IMR-90 (cell line): ENCODE measurements around the gene WDR6. TPM values are rescaled to one million over a fixed set of nuclear protein-coding genes. Genes with fewer than 3 reads are reported as not detected.
A peak's percentile ranks its signal among the peaks of the same experiment; 100 is the strongest.

Experiments used
- ATAC-seq: fragments of 200-7000 bp; cut with Tn5 transposase; 2 replicates; pipeline ENCODE4 v1.9.1; 2020; ENCODE audit warnings: low read depth, mild to moderate bottlenecking, moderate library complexity
- BruUV-seq: library from RNA; stranded (reverse); fragments of 400-500 nt; replicated peaks from 2 replicates; lab custom pipeline; 2021; lab: Mats Ljungman, UMichigan
- CTCF ChIA-PET: fragments of 300-600 bp; formaldehyde crosslinking; extraction: SDS; loops from one replicate; lab custom pipeline; 2021; ENCODE audit warnings: antibody characterized with exemption; lab: Yijun Ruan, JAX
- POLR2A ChIA-PET: fragments of 300-600 bp; sonication (Branson Sonifier 250); formaldehyde crosslinking; loops from one replicate; lab custom pipeline; 2022; ENCODE audit warnings: antibody characterized with exemption; ENCODE audit not compliant: unreplicated experiment; lab: Charles Lee
- DNase-seq: peaks from one replicate; pipeline ENCODE4 v3.0.0; 2013
- H2AFZ ChIP-seq: replicated peaks from 2 replicates; pipeline ENCODE3; 2013; ENCODE audit warnings: low read length, mild to moderate bottlenecking; ENCODE audit not compliant: poor library complexity
- H2AK5ac ChIP-seq: 2 replicates; pipeline ENCODE4 v1.6.1; 2013; ENCODE audit warnings: low read depth, low read length, inconsistent platforms
- H2AK9ac ChIP-seq: replicated peaks from 2 replicates; pipeline ENCODE3; 2013; ENCODE audit warnings: mild to moderate bottlenecking, low read depth, low read length, moderate library complexity; ENCODE audit not compliant: poor library complexity
- H2BK120ac ChIP-seq: 2 replicates; pipeline ENCODE4 v1.6.1; 2013; ENCODE audit warnings: low read depth, low read length, inconsistent platforms
- H2BK15ac ChIP-seq: 3 replicates; pipeline ENCODE4 v1.6.1; 2013; ENCODE audit warnings: low read depth, low read length, inconsistent platforms
- H2BK20ac ChIP-seq: 2 replicates; pipeline ENCODE4 v1.6.1; 2013; ENCODE audit warnings: low read depth, mild to moderate bottlenecking, inconsistent platforms, low read length, moderate library complexity
- H2BK5ac ChIP-seq: 2 replicates; pipeline ENCODE4 v1.6.1; 2013; ENCODE audit warnings: mild to moderate bottlenecking, low read depth, low read length, inconsistent platforms; ENCODE audit not compliant: poor library complexity, severe bottlenecking
- H3K14ac ChIP-seq: replicated peaks from 2 replicates; pipeline ENCODE4 v1.6.1; 2013; ENCODE audit warnings: low read depth, low read length, inconsistent platforms
- H3K18ac ChIP-seq: 2 replicates; pipeline ENCODE4 v1.6.1; 2013; ENCODE audit warnings: low read depth, low read length, control low read depth
- H3K23ac ChIP-seq: 2 replicates; pipeline ENCODE4 v1.6.1; 2013; ENCODE audit warnings: low read depth, low read length, inconsistent platforms
- H3K27ac ChIP-seq: 2 replicates; pipeline ENCODE4 v1.5.1; 2013; ENCODE audit warnings: mild to moderate bottlenecking, control low read depth, low read length; ENCODE audit not compliant: insufficient read depth
- H3K27me3 ChIP-seq: 2 replicates; pipeline ENCODE4 v1.6.1; 2013; ENCODE audit warnings: low read length; ENCODE audit not compliant: control insufficient read depth, insufficient read depth
- H3K36me3 ChIP-seq: 2 replicates; pipeline ENCODE4 v1.6.1; 2013; ENCODE audit warnings: low read length, mixed read lengths; ENCODE audit not compliant: control insufficient read depth, insufficient read depth
- H3K4ac ChIP-seq: 2 replicates; pipeline ENCODE4 v1.6.1; 2013; ENCODE audit warnings: low read depth, low read length, inconsistent platforms
- H3K4me1 ChIP-seq: 2 replicates; pipeline ENCODE4 v1.6.1; 2013; ENCODE audit warnings: low read length, mixed read lengths; ENCODE audit not compliant: control insufficient read depth, insufficient read depth
- H3K4me2 ChIP-seq: 2 replicates; pipeline ENCODE4 v1.6.1; 2013; ENCODE audit warnings: low read depth, mild to moderate bottlenecking, control low read depth, low read length, moderate library complexity
- H3K4me3 ChIP-seq: 2 replicates; pipeline ENCODE4 v1.5.1; 2013; ENCODE audit warnings: low read depth, mild to moderate bottlenecking, control low read depth, low read length, moderate library complexity; ENCODE audit not compliant: insufficient read depth
- H3K56ac ChIP-seq: 2 replicates; pipeline ENCODE4 v1.6.1; 2013; ENCODE audit warnings: low read length, inconsistent platforms; ENCODE audit not compliant: insufficient read depth; ENCODE audit errors: extremely low read depth
- H3K79me1 ChIP-seq, 2 experiments: 2 replicates each; pipeline ENCODE4 v1.6.1; 2013; ENCODE audit warnings: low read length in 2 of 2, inconsistent platforms in 1 of 2, low read depth in 1 of 2
- H3K9ac ChIP-seq: 2 replicates; pipeline ENCODE4 v1.6.1; 2013; ENCODE audit warnings: low read depth, low read length, control low read depth
- H3K9me1 ChIP-seq: 2 replicates; pipeline ENCODE4 v1.6.1; 2013; ENCODE audit warnings: low read length, inconsistent platforms; ENCODE audit not compliant: insufficient read depth
- H3K9me3 ChIP-seq: 2 replicates; pipeline ENCODE4 v1.6.1; 2013; ENCODE audit warnings: low read length; ENCODE audit not compliant: control insufficient read depth, insufficient read depth
- H4K20me1 ChIP-seq: 2 replicates; pipeline ENCODE4 v1.6.1; 2013; ENCODE audit warnings: low read length, inconsistent platforms; ENCODE audit not compliant: insufficient read depth
- H4K5ac ChIP-seq: 2 replicates; pipeline ENCODE4 v1.6.1; 2013; ENCODE audit warnings: mild to moderate bottlenecking, low read depth, low read length, control low read depth
- H4K8ac ChIP-seq, 2 experiments: 2 replicates each; pipeline ENCODE4 v1.6.1; 2013; ENCODE audit warnings: low read depth in 2 of 2, low read length in 2 of 2, control low read depth in 1 of 2, inconsistent platforms in 1 of 2
- H4K91ac ChIP-seq: 2 replicates; pipeline ENCODE4 v1.6.1; 2013; ENCODE audit warnings: low read depth, low read length, inconsistent platforms; ENCODE audit not compliant: insufficient read depth
- CEBPB ChIP-seq: IDR thresholded peaks from 2 replicates; pipeline ENCODE4 v1.6.1; 2012; ENCODE audit warnings: low read depth, low read length, improper control_type of control experiment
- WGBS, 2 experiments: methylation state at CpG; one replicate each; pipeline versions ENCODE4 v1.1.5 to v1.1.7; 2013; ENCODE audit warnings: missing lambda C conversion rate in 2 of 2; ENCODE audit not compliant: insufficient read length in 1 of 2; ENCODE audit errors: extremely low coverage in 2 of 2; 5-methylcytosine and 5-hydroxymethylcytosine counted together
- dilution Hi-C: fragments of 300-500 bp; cut with HindIII; formaldehyde crosslinking; loops from one replicate; pipeline ENCODE4 v1.14.3; 2018; ENCODE audit warnings: low sequenced_read_pairs; ENCODE audit not compliant: unreplicated experiment
- in situ Hi-C: fragments of 300-500 bp; cut with MboI; formaldehyde crosslinking; loops from 3 replicates; pipeline ENCODE4 v1.14.3; 2019; ENCODE audit warnings: low sequenced_read_pairs, inconsistent platforms, mixed read lengths
- intact Hi-C: fragments of 100-400 bp; cut with micrococcal nuclease; formaldehyde crosslinking; loops from 2 replicates; pipeline ENCODE4 v1.10.0; 2022
- polyA plus RNA-seq, 3 experiments: library from polyadenylated mRNA; depleted of rRNA; stranded (reverse); fragments of >200 nt; gene quantifications; 2 replicates each; pipeline ENCODE4 v1.2.3, GENCODE V29; 2012; ENCODE audit warnings: low replicate concordance in 1 of 3
- total RNA-seq: library from RNA; depleted of rRNA; stranded (reverse); fragments of >200 nt; gene quantifications from 2 replicates; pipeline ENCODE4 v1.2.3, GENCODE V29; 2012
- TF ChIP-seq, protein P1 (sequence below): fragments of 150-350 bp; IDR thresholded peaks from 2 replicates; pipeline ENCODE4 v1.6.1; 2016; ENCODE audit warnings: low read depth, mild to moderate bottlenecking, low read length, moderate library complexity, borderline replicate concordance

WDR6 gene
- total and polyA plus RNA-seq, 2 of the 4 experiments (the other 2 are of a cell fraction): 60.9 to 160 TPM

DNA sequence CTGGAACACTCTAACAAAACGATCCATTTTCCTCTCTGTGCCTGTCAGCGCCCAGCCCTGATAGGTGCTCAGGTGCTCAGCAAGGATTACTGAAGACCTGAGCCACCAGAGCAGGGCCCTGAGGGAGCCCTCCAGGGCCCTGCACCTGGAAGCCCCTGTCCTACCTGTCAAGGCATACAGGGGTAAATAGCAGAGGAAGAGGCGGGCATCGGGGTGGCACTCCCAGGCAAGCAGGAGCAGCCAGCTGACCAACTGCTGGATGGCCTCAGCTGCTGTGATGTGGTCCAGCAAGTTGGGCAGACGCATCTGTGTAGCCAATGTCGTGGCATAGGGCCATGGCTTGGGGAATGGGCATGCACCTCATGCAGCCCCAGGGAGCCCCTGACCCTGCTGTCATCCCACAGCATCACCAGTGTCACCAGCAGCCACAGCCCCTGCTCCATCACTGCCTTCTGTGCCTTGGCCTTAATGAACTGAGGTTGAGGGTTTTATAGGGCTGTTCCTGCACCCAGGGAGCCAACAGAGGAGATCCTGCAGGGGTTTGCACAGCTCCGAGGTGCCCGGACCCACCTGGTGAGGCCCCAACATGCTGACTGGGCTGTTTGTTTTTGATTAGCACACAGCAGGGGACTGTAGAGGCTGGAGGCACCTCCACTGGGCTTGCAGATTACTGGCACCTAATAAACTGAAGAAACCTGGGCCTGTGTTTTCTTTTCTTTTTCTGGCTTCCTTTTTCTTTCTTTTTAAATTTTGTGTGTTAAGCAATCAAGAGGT is 7.9 kb upstream of the WDR6 start (continued):
- TF ChIP-seq, protein P1, sequence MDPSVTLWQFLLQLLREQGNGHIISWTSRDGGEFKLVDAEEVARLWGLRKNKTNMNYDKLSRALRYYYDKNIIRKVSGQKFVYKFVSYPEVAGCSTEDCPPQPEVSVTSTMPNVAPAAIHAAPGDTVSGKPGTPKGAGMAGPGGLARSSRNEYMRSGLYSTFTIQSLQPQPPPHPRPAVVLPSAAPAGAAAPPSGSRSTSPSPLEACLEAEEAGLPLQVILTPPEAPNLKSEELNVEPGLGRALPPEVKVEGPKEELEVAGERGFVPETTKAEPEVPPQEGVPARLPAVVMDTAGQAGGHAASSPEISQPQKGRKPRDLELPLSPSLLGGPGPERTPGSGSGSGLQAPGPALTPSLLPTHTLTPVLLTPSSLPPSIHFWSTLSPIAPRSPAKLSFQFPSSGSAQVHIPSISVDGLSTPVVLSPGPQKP: no peak

DNA sequence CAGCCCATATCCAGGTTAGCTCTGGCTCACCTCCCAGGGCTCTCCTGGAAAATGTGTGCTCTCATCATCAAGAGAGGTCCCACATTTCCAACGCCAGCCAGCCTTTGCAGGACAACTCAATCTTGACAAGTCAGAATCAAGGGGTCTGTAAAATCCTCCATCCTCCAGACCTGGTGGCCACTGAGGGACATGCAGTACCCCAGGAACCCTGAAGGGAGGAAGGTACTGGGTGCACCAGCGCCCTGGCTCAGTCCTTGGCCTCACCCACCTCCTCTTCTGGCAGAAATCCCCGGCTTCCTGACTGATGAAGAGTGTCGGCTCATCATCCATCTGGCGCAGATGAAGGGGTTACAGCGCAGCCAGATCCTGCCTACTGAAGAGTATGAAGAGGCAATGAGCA is 6.0 kb upstream of the WDR6 start:
- no peak overlapping the region for H2BK5ac ChIP-seq
- H3K27me3 ChIP-seq: no peaks in the 10 kb centered on the region
- dilution Hi-C loops (no loop called here), intact Hi-C loops (no loop called here), in situ Hi-C loops (no loop called here)
- 80% methylated on average over 1 of the region's 6 CpGs; no CpG with 5 or more reads in 1 of the 2 experiments for WGBS, 2 experiments
- no peak overlapping the region for H2AK5ac ChIP-seq
- peak overlapping the region; percentile 36 for H2AFZ ChIP-seq
- peaks cover 22 to 38% of the 10 kb centered on the region in 2 experiments; a peak in 3 of 4 replicates for H3K79me1 ChIP-seq
- H3K36me3 ChIP-seq: peaks cover 6% of the 10 kb centered on the region; the same call in 1 of the 2 replicates
- no peaks in the 10 kb centered on the region; the same call in 1 of the 2 replicates for H4K20me1 ChIP-seq
- no peak overlapping the region for H3K14ac ChIP-seq
- no peak overlapping the region for H2BK120ac ChIP-seq
- H3K4me1 ChIP-seq: peaks cover 2% of the 10 kb centered on the region
- H4K91ac ChIP-seq: no peak overlapping the region
- no peak overlapping the region for H2BK20ac ChIP-seq
- H3K9ac ChIP-seq: no peak overlapping the region
- peak overlapping the region; percentile 3 for H2AK9ac ChIP-seq
- no peak overlapping the region for H3K18ac ChIP-seq
- no TSS peak for BruUV-seq
- no peaks in the 10 kb centered on the region for H3K9me3 ChIP-seq
- H3K4ac ChIP-seq: no peak overlapping the region
- no peak overlapping the region for H2BK15ac ChIP-seq
- peaks cover 14% of the 10 kb centered on the region for H3K9me1 ChIP-seq
- no peak overlapping the region for H3K23ac ChIP-seq
- ATAC-seq (no peak), DNase-seq (no peak)
- no peak overlapping the region for H3K27ac ChIP-seq
- no peak overlapping the region for H3K56ac ChIP-seq
- ChIA-PET POLR2A (no interaction called here), CTCF (no interaction called here)
- no peak overlapping the region for H3K4me2 ChIP-seq
- H4K8ac ChIP-seq: no peak overlapping the region
- H4K5ac ChIP-seq: no peak overlapping the region
- H3K4me3 ChIP-seq: no peak overlapping the region
- no peak for TF ChIP-seq CEBPB
